ENCODE measurements around the gene PEAK1. TPM values are rescaled to one million over a fixed set of nuclear protein-coding genes. Genes with fewer than 3 reads are reported as not detected.
A peak's percentile ranks its signal among the peaks of the same experiment; 100 is the strongest.

PEAK1 gene
- total and polyA plus RNA-seq, 7 experiments from 2014 or later, result 1.2 to 31.0 (median 12.7) TPM

GRCh38 chr15:77350792-77351191 is 69.1 kb downstream of the PEAK1 start:
- no peaks in the 10 kb centered on the region for H3K4me1 ChIP-seq (ENCODE audit: control insufficient read depth in 2 of 2, insufficient read depth in 2 of 2, low read length in 2 of 2)
- no peak overlapping the region for H3K4me3 ChIP-seq (ENCODE audit: low read length)
- peaks cover 0 to 9% (median 0%) of the 10 kb centered on the region in 7 donors for H3K4me1 Mint-ChIP-seq
- H3K36me3 ChIP-seq (ENCODE audit: control insufficient read depth in 2 of 3, insufficient read depth in 3 of 3, low read length in 3 of 3), result no peaks in the 10 kb centered on the region
- no peak overlapping the region for H3K4me3 Mint-ChIP-seq
- H3K9me3 Mint-ChIP-seq, result no peaks in the 10 kb centered on the region
- no peak overlapping the region for H3K27ac ChIP-seq (ENCODE audit: low read depth, low read length)
- ChIA-PET CTCF (no interaction called here), POLR2A (no interaction called here)
- DNase-seq (no peak), ATAC-seq (no peak)
- intact Hi-C loops (cut with micrococcal nuclease), result no loop called here
- no peaks in the 10 kb centered on the region for H3K27me3 Mint-ChIP-seq
- no peak overlapping the region for H3K27ac Mint-ChIP-seq
- H3K27me3 ChIP-seq (ENCODE audit: control insufficient read depth in 2 of 2, insufficient read depth in 2 of 2, low read length in 2 of 2), result no peaks in the 10 kb centered on the region
- H3K36me3 Mint-ChIP-seq, result peaks cover 0 to 11% (median 4%) of the 10 kb centered on the region in 5 donors
- H3K9me3 ChIP-seq (ENCODE audit: control insufficient read depth in 2 of 3, low read length in 3 of 3), result no peaks in the 10 kb centered on the region

GRCh38 chr15:77349666-77350065 is 70.2 kb downstream of the PEAK1 start:
- H3K27me3 ChIP-seq (ENCODE audit: control insufficient read depth in 2 of 2, insufficient read depth in 2 of 2, low read length in 2 of 2), result no peaks in the 10 kb centered on the region
- DNase-seq, result no peak
- H3K36me3 ChIP-seq (ENCODE audit: control insufficient read depth in 2 of 3, insufficient read depth in 3 of 3, low read length in 3 of 3), result no peaks in the 10 kb centered on the region
- no peak overlapping the region for H3K27ac ChIP-seq (ENCODE audit: low read depth, low read length)
- ATAC-seq, result no peak
- Mint-ChIP-seq H3K4me3 (no peak overlapping the region), H3K27me3 (no peaks in the 10 kb centered on the region), H3K27ac (no peak overlapping the region), H3K36me3 (peaks cover 0 to 18% (median 10%) of the 10 kb centered on the region in 5 donors), H3K9me3 (peaks cover 0 to 5% (median 0%) of the 10 kb centered on the region in 11 donors), H3K4me1 (peaks cover 0 to 9% (median 0%) of the 10 kb centered on the region in 7 donors)
- CTCF ChIA-PET, result interaction anchor here (0.7 kb wide), 1 partner anchor 15 kb away, joined by 4 read pairs; no protein-coding TSS in a partner anchor
- POLR2A ChIA-PET, result interaction anchor here (0.6 kb wide), 1 partner anchor 493 kb away, joined by 3 read pairs; no protein-coding TSS in a partner anchor
- intact Hi-C loops (cut with micrococcal nuclease), result loop anchor here in 1 of 2 donors (5.0 kb wide), 1 partner anchor 42 kb away; no protein-coding TSS in a partner anchor
- H3K4me3 ChIP-seq (ENCODE audit: low read length), result no peak overlapping the region
- no peaks in the 10 kb centered on the region for H3K9me3 ChIP-seq (ENCODE audit: control insufficient read depth in 2 of 3, low read length in 3 of 3)
- H3K4me1 ChIP-seq (ENCODE audit: control insufficient read depth in 2 of 2, insufficient read depth in 2 of 2, low read length in 2 of 2), result no peaks in the 10 kb centered on the region

- H3K4me3 Mint-ChIP-seq, result no peak overlapping the region
- no peak overlapping the region for H3K4me3 ChIP-seq (ENCODE audit: low read length)
- peaks cover 0 to 5% (median 0%) of the 10 kb centered on the region in 7 donors for H3K4me1 Mint-ChIP-seq
- no peaks in the 10 kb centered on the region for H3K27me3 Mint-ChIP-seq
- H3K36me3 Mint-ChIP-seq, result peaks cover 0 to 19% (median 9%) of the 10 kb centered on the region in 5 donors
- ATAC-seq, result no peak
- ChIA-PET POLR2A (no interaction called here), CTCF (no interaction called here)
- no peaks in the 10 kb centered on the region for H3K27me3 ChIP-seq (ENCODE audit: control insufficient read depth in 2 of 2, insufficient read depth in 2 of 2, low read length in 2 of 2)
- H3K27ac Mint-ChIP-seq, result no peak overlapping the region
- no peaks in the 10 kb centered on the region for H3K4me1 ChIP-seq (ENCODE audit: control insufficient read depth in 2 of 2, insufficient read depth in 2 of 2, low read length in 2 of 2)
- H3K9me3 ChIP-seq (ENCODE audit: control insufficient read depth in 2 of 3, low read length in 3 of 3), result no peaks in the 10 kb centered on the region
- intact Hi-C loops (cut with micrococcal nuclease), result loop anchor here in 1 of 2 donors (5.0 kb wide), 1 partner anchor 41 kb away; no protein-coding TSS in a partner anchor
- H3K27ac ChIP-seq (ENCODE audit: low read depth, low read length), result no peak overlapping the region
- peaks cover 0 to 6% (median 0%) of the 10 kb centered on the region in 11 donors for H3K9me3 Mint-ChIP-seq
- H3K36me3 ChIP-seq (ENCODE audit: control insufficient read depth in 2 of 3, insufficient read depth in 3 of 3, low read length in 3 of 3), result no peaks in the 10 kb centered on the region
- no peak for DNase-seq
Measured at GRCh38 chr15:77348511-77348910, 71.4 kb downstream of the PEAK1 start.

- Histone ChIP-seq H3K9me3 (ENCODE audit: control insufficient read depth in 2 of 3, low read length in 3 of 3) (no peaks in the 10 kb centered on the region), H3K4me1 (ENCODE audit: control insufficient read depth in 2 of 2, insufficient read depth in 2 of 2, low read length in 2 of 2) (no peaks in the 10 kb centered on the region), H3K27ac (ENCODE audit: low read depth, low read length) (no peak overlapping the region), H3K4me3 (ENCODE audit: low read length) (no peak overlapping the region), H3K36me3 (ENCODE audit: control insufficient read depth in 2 of 3, insufficient read depth in 3 of 3, low read length in 3 of 3) (no peaks in the 10 kb centered on the region), H3K27me3 (ENCODE audit: control insufficient read depth in 2 of 2, insufficient read depth in 2 of 2, low read length in 2 of 2) (no peaks in the 10 kb centered on the region)
- DNase-seq (no peak), ATAC-seq (peak; percentile 26)
- intact Hi-C loops (cut with micrococcal nuclease), result loop anchor here in 1 of 2 donors (5.0 kb wide), 1 partner anchor 40 kb away; no protein-coding TSS in a partner anchor
- Mint-ChIP-seq H3K4me1 (peaks cover 0 to 5% (median 0%) of the 10 kb centered on the region in 7 donors), H3K27ac (no peak overlapping the region), H3K27me3 (no peaks in the 10 kb centered on the region), H3K9me3 (peaks cover 0 to 8% (median 0%) of the 10 kb centered on the region in 11 donors), H3K4me3 (no peak overlapping the region), H3K36me3 (peaks cover 0 to 21% (median 9%) of the 10 kb centered on the region in 5 donors)
- POLR2A ChIA-PET, result no interaction called here
- CTCF ChIA-PET, result no interaction called here
Measured at GRCh38 chr15:77347197-77347596, 72.7 kb downstream of the PEAK1 start.

- ATAC-seq (no peak), DNase-seq (no peak)
- Histone ChIP-seq H3K27ac (ENCODE audit: low read depth, low read length) (no peak overlapping the region), H3K36me3 (ENCODE audit: control insufficient read depth in 2 of 3, insufficient read depth in 3 of 3, low read length in 3 of 3) (no peaks in the 10 kb centered on the region), H3K27me3 (ENCODE audit: control insufficient read depth in 2 of 2, insufficient read depth in 2 of 2, low read length in 2 of 2) (no peaks in the 10 kb centered on the region), H3K9me3 (ENCODE audit: control insufficient read depth in 2 of 3, low read length in 3 of 3) (no peaks in the 10 kb centered on the region), H3K4me1 (ENCODE audit: control insufficient read depth in 2 of 2, insufficient read depth in 2 of 2, low read length in 2 of 2) (no peaks in the 10 kb centered on the region), H3K4me3 (ENCODE audit: low read length) (no peak overlapping the region)
- ChIA-PET POLR2A (no interaction called here), CTCF (no interaction called here)
- no peak overlapping the region for H3K27ac Mint-ChIP-seq
- peak overlapping the region in 1 of 10 donors; percentile 38 for H3K4me3 Mint-ChIP-seq
- H3K36me3 Mint-ChIP-seq, result peaks cover 0 to 26% (median 13%) of the 10 kb centered on the region in 5 donors
- no peaks in the 10 kb centered on the region for H3K27me3 Mint-ChIP-seq
- intact Hi-C loops (cut with micrococcal nuclease), result loop anchor here in 1 of 2 donors (5.0 kb wide), 1 partner anchor 39 kb away; no protein-coding TSS in a partner anchor
- peaks cover 0 to 5% (median 0%) of the 10 kb centered on the region in 7 donors for H3K4me1 Mint-ChIP-seq
- H3K9me3 Mint-ChIP-seq, result peaks cover 0 to 14% (median 4%) of the 10 kb centered on the region in 11 donors
Measured at GRCh38 chr15:77346245-77347036, 73.5 kb downstream of the PEAK1 start.

GRCh38 chr15:77342807-77343206 is 77.1 kb downstream of the PEAK1 start:
- Mint-ChIP-seq H3K27me3 (no peaks in the 10 kb centered on the region), H3K27ac (no peak overlapping the region), H3K4me1 (peaks cover 0 to 5% (median 0%) of the 10 kb centered on the region in 7 donors), H3K4me3 (no peak overlapping the region), H3K36me3 (peaks cover 0 to 33% (median 18%) of the 10 kb centered on the region in 5 donors), H3K9me3 (peaks cover 0 to 24% (median 6%) of the 10 kb centered on the region in 11 donors)
- Histone ChIP-seq H3K27me3 (ENCODE audit: control insufficient read depth in 2 of 2, insufficient read depth in 2 of 2, low read length in 2 of 2) (peaks cover 0 to 5% of the 10 kb centered on the region in 2 donors), H3K27ac (ENCODE audit: low read depth, low read length) (no peak overlapping the region), H3K4me1 (ENCODE audit: control insufficient read depth in 2 of 2, insufficient read depth in 2 of 2, low read length in 2 of 2) (no peaks in the 10 kb centered on the region), H3K36me3 (ENCODE audit: control insufficient read depth in 2 of 3, insufficient read depth in 3 of 3, low read length in 3 of 3) (no peaks in the 10 kb centered on the region), H3K4me3 (ENCODE audit: low read length) (no peak overlapping the region), H3K9me3 (ENCODE audit: control insufficient read depth in 2 of 3, low read length in 3 of 3) (peaks cover 0 to 5% (median 0%) of the 10 kb centered on the region in 3 experiments)
- ATAC-seq (no peak), DNase-seq (no peak)
- intact Hi-C loops (cut with micrococcal nuclease), result no loop called here
- CTCF ChIA-PET, result interaction anchor here (0.6 kb wide), 1 partner anchor 555 kb away, joined by 3 read pairs; no protein-coding TSS in a partner anchor
- POLR2A ChIA-PET, result no interaction called here
